Spleen (tissue), 11 donors: ENCODE measurements around the gene PRR3. TPM values are rescaled to one million over a fixed set of nuclear protein-coding genes. Genes with fewer than 3 reads are reported as not detected.
A peak's percentile ranks its signal among the peaks of the same experiment; 100 is the strongest.

Experiments used
- DNase-seq: peaks from one replicate; pipeline ENCODE4 v3.0.0-alpha.2; 2020
- H3K27ac ChIP-seq, 8 donors: fragments of 200-600 bp; sonication (generic) in 7 of 8; 1 replicate in 4 of 8; 2 replicates in 4 of 8; pipeline versions ENCODE4 v1.5.0 to v1.8.0; 2016 to 2021; ENCODE audit warnings: inconsistent platforms in 4 of 8, mild to moderate bottlenecking in 4 of 8, moderate library complexity in 1 of 8
- H3K27me3 ChIP-seq, 7 donors: fragments of 200-600 bp; sonication (generic) in 6 of 7; replicated peaks in 1 of 7; 1 replicate in 4 of 7; 2 replicates in 3 of 7; pipeline versions ENCODE4 v1.5.0 to v1.8.0; 2016 to 2021; ENCODE audit warnings: inconsistent platforms in 3 of 7, mild to moderate bottlenecking in 1 of 7
- H3K36me3 ChIP-seq, 6 donors: fragments of 200-600 bp; sonication (generic) in 5 of 6; 1 replicate in 4 of 6; 2 replicates in 2 of 6; pipeline versions ENCODE4 v1.5.0 to v1.8.0; 2016 to 2021; ENCODE audit warnings: inconsistent platforms in 2 of 6
- H3K4me1 ChIP-seq, 6 donors: fragments of 200-600 bp; sonication (generic) in 5 of 6; 1 replicate in 3 of 6; 2 replicates in 3 of 6; pipeline versions ENCODE4 v1.5.0 to v1.8.0; 2016 to 2021; ENCODE audit warnings: inconsistent platforms in 3 of 6
- H3K4me3 ChIP-seq, 8 donors: fragments of 200-600 bp; sonication (generic) in 7 of 8; 1 replicate in 4 of 8; 2 replicates in 4 of 8; pipeline versions ENCODE4 v1.5.0 to v1.8.0; 2016 to 2021; ENCODE audit warnings: inconsistent platforms in 4 of 8, mild to moderate bottlenecking in 4 of 8, moderate library complexity in 2 of 8
- H3K9me3 ChIP-seq, 8 donors: fragments of 200-600 bp; sonication (generic) in 7 of 8; 1 replicate in 4 of 8; 2 replicates in 4 of 8; pipeline versions ENCODE4 v1.5.0 to v1.8.0; 2016 to 2021; ENCODE audit warnings: inconsistent platforms in 4 of 8
- POLR2A ChIP-seq, 3 donors: fragments of 450-650 bp; IDR thresholded peaks; one replicate each; pipeline ENCODE4 v1.5.1; 2017; ENCODE audit warnings: antibody characterized with exemption in 3 of 3, mild to moderate bottlenecking in 1 of 3
- POLR2AphosphoS5 ChIP-seq, 3 donors: sonication (generic); formaldehyde crosslinking; IDR thresholded peaks; one replicate each; pipeline ENCODE4 v1.5.1; 2017; ENCODE audit warnings: antibody characterized with exemption in 3 of 3
- WGBS, 5 donors: extraction: QIAGEN DNeasy Blood & Tissue Kit in 3 of 5; methylation state at CpG; one replicate each; pipeline versions ENCODE4 v1.1.5 to v1.1.7; 2013 to 2018; 5-methylcytosine and 5-hydroxymethylcytosine counted together
- intact Hi-C: fragments of 100-400 bp; cut with DNase I; formaldehyde crosslinking; loops from one replicate; pipeline ENCODE4 v1.15.0; 2023; ENCODE audit warnings: low total_unique reads
- polyA plus RNA-seq, 3 donors: library from polyadenylated mRNA; stranded (reverse); fragments of 200-250 nt; gene quantifications; one replicate each; pipeline ENCODE4 v1.2.1, GENCODE V29; 2013
- total RNA-seq, 7 donors: library from RNA; depleted of rRNA in 3 of 7; stranded (reverse); fragments of >200 nt in 3 of 7; fragmentation: NEBNext Ultra II Directional in 4 of 7; extraction: Animal tissue kit (Norgen Biotek cat#: 25700) in 4 of 7; gene quantifications; one replicate each; pipeline versions ENCODE4 v1.1.0 to v1.2.1, GENCODE V29; 2016 to 2021
- TF ChIP-seq, protein P1 (sequence below), 11 experiments: fragments of 200-600 bp in 7 of 11; fragments of 450-650 bp in 4 of 11; sonication (generic) in 4 of 11; IDR thresholded peaks in 8 of 11; conservative IDR thresholded peaks in 3 of 11; 1 replicate in 7 of 11; 2 replicates in 4 of 11; pipeline versions ENCODE4 v1.4.0 to v1.8.0; 2016 to 2021; ENCODE audit warnings: antibody characterized with exemption in 11 of 11, inconsistent platforms in 4 of 11, mild to moderate bottlenecking in 1 of 11
- donor health status: healthy with polysubstance abuse.
- donor health status: DM: no; HTN: no; CAD: no; lungs with moderate emphysema.
- donor health status: DM: no; HTN: no; CAD: no.
- donor health status: Bipolar disorder and iron deficiency.
- donor health status: healthy.
- donor health status: DM: no; HTN: no; CAD: no.
- donor health status: DM: yes; HTN: yes; CAD: no.

PRR3 gene
- total and polyA plus RNA-seq, 10 donors = 8.1 to 19.6 (median 12.9) TPM

DNA sequence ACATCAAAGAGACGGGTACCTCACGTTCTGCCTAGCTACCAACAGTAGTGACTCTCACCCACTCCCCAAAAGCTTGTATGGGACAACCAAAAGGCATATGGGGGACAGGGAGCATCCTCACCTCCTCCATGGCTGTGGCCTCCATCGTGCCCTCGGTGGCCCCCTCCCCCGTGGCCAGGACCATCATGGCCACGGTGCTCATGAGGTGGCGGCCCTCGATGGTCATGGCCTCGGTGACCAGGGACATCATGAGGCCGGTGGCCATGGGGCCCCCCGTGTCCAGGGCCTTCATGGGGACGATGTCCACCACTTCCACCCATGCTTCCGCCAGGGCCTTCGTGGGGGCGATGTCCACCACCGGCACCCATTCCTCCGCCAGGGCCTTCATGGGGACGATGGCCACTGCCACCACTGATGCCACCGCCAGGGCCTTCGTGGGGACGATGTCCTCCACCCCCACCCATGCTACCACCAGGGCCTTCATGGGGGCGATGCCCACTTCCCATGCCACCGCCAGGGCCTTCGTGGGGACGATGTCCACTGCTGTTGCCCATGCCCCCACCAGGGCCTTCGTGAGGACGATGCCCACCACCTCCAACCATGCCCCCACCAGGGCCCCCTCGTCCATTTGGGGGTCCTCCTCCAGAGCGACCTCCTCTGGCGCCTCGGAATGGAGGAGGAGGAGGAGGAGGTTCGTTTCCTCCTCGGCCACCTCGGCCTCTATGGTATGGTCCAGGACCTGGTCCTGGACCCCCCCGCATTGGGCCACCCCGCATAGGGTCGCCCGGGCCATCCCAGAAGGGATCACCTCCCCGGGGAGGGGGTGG, 44.9 kb downstream of the PRR3 start:
- intact Hi-C loops = no loop called here
- H3K27me3 ChIP-seq = no peaks in the 10 kb centered on the region
- H3K36me3 ChIP-seq = peaks cover 23 to 76% (median 68%) of the 10 kb centered on the region in 6 donors
- no peak for DNase-seq
- H3K9me3 ChIP-seq = no peaks in the 10 kb centered on the region
- H3K27ac ChIP-seq = peak overlapping the region in 2 of 8 donors; percentile 1 to 21
- TF ChIP-seq, protein P1, sequence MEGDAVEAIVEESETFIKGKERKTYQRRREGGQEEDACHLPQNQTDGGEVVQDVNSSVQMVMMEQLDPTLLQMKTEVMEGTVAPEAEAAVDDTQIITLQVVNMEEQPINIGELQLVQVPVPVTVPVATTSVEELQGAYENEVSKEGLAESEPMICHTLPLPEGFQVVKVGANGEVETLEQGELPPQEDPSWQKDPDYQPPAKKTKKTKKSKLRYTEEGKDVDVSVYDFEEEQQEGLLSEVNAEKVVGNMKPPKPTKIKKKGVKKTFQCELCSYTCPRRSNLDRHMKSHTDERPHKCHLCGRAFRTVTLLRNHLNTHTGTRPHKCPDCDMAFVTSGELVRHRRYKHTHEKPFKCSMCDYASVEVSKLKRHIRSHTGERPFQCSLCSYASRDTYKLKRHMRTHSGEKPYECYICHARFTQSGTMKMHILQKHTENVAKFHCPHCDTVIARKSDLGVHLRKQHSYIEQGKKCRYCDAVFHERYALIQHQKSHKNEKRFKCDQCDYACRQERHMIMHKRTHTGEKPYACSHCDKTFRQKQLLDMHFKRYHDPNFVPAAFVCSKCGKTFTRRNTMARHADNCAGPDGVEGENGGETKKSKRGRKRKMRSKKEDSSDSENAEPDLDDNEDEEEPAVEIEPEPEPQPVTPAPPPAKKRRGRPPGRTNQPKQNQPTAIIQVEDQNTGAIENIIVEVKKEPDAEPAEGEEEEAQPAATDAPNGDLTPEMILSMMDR (IDR thresholded peaks at IDR 0.05 in 8 of 11, conservative IDR thresholded peaks at IDR 0.05 in 3 of 11) = no peak
- TF ChIP-seq POLR2AphosphoS5 (IDR thresholded peaks at IDR 0.05) = peak; percentile 66 to 85 (median 72)
- 90 to 93% (median 91%) methylated on average over 30 to 39 of the region's 39 CpGs for WGBS, 5 donors
- peaks cover 0 to 64% (median 16%) of the 10 kb centered on the region in 6 donors for H3K4me1 ChIP-seq
- H3K4me3 ChIP-seq = no peak overlapping the region

DNA sequence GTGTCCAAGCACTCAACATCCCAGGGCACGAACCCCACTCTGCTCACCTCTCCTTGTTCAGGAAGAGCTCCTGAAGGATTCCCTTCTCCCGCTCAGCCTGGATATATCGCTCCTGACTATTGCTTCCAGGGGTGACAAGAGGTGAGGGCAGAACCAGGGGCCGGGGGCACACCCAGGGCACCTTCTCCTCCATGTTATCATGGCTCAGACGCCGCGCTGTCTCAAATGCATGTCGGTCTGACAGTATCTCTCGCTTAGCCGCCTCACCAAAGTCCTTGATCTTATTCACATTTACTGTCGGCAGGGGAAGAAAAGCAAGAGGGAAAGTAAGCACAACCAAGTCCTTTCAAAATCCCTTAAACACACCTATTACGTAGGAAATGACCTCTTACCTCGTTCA, 46.9 kb downstream of the PRR3 start:
- TF ChIP-seq, protein P1 (IDR thresholded peaks at IDR 0.05 in 8 of 11, conservative IDR thresholded peaks at IDR 0.05 in 3 of 11) = no peak
- TF ChIP-seq POLR2AphosphoS5 (IDR thresholded peaks at IDR 0.05) = peak in 1 of 3 donors; percentile 13
- TF ChIP-seq POLR2A (IDR thresholded peaks at IDR 0.05) = no peak
- 93 to 96% (median 95%) methylated on average over 13 of the region's 13 CpGs for WGBS, 5 donors
- no peak for DNase-seq
- peaks cover 23 to 96% (median 87%) of the 10 kb centered on the region in 6 donors for H3K36me3 ChIP-seq
- H3K9me3 ChIP-seq = no peaks in the 10 kb centered on the region
- H3K4me3 ChIP-seq = no peak overlapping the region
- H3K27ac ChIP-seq = no peak overlapping the region
- peaks cover 0 to 72% (median 11%) of the 10 kb centered on the region in 6 donors for H3K4me1 ChIP-seq
- intact Hi-C loops = no loop called here
- no peaks in the 10 kb centered on the region for H3K27me3 ChIP-seq

DNA sequence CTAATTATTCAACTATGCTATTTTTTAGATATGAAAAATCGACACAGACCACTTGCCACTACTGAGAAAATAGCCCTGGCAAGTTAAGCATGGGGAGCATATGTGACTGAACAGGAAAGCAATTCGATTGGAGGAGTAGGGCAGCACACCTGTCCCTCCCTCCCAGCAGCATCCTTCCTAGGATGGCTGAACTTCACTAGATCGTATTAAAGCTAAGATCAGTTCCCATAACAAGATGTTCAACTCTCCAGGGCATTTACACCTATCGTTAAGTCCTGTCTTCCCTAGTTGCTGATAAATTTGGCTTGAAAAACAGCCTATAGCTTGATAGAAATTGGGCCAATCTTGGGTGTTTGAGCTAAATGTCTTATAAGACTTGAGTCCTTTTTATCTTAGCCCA, 53.0 kb downstream of the PRR3 start:
- 69 to 92% (median 78%) methylated on average over 4 of the region's 4 CpGs for WGBS, 5 donors
- TF ChIP-seq POLR2AphosphoS5 (IDR thresholded peaks at IDR 0.05) (peak in 1 of 3 donors; percentile 49), POLR2A (IDR thresholded peaks at IDR 0.05) (no peak)

DNA sequence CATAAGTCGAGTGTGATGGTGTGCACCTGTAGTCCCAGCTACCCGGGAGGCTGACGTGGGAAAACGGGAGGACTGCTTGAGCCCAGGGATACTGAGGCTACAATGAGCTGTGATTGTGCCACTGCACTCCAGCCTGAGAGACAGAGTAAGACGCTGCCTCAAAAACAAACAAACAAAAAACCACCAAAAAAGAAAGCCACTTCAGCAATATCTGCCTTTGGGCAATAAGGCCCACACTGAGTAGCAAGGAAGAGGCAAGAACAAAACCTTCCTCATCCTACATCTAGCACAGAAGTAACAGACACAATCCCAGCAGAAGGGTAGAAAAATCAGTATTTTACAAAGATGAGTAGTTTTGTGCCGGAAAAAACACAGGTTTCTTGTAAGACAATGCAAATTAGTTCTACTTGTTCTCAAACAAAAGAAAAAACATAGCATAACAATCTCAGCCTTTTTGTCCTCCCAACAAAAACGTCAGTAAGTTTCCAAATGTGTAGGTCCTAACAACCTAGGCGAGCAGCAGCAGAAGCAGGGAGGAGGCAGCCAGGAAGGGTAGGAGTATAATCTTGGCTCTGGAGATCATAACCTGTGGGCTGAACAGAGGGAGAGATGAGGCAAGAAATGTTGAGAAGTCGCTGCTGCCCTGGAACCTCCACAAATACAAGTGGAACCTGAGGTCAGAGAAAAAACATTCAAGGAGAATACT, 54.2 kb downstream of the PRR3 start:
- H3K36me3 ChIP-seq = peaks cover 4 to 60% (median 36%) of the 10 kb centered on the region in 6 donors
- DNase-seq = no peak
- H3K27ac ChIP-seq = peak overlapping the region in 4 of 8 donors; percentile 2 to 98 (median 40)
- no peaks in the 10 kb centered on the region for H3K9me3 ChIP-seq
- intact Hi-C loops = loop anchor here (10.0 kb wide), 1 partner anchor 113 kb away; the partner anchor contains the start of gene TUBB
- H3K4me1 ChIP-seq = peaks cover 25 to 85% (median 58%) of the 10 kb centered on the region in 6 donors
- no peak overlapping the region for H3K4me3 ChIP-seq
- peak in 2 of 3 donors; percentile 49 to 51 for TF ChIP-seq POLR2AphosphoS5 (IDR thresholded peaks at IDR 0.05)
- no peak for TF ChIP-seq POLR2A (IDR thresholded peaks at IDR 0.05)
- no peaks in the 10 kb centered on the region for H3K27me3 ChIP-seq
- 80 to 89% (median 85%) methylated on average over 9 of the region's 9 CpGs for WGBS, 5 donors

More for the DNA sequence above, 53.0 kb downstream of the PRR3 start:
- H3K27me3 ChIP-seq = no peaks in the 10 kb centered on the region
- H3K27ac ChIP-seq = peak overlapping the region in 3 of 8 donors; percentile 25 to 98 (median 58)
- H3K4me3 ChIP-seq = no peak overlapping the region
- intact Hi-C loops = loop anchor here (10.0 kb wide), 1 partner anchor 115 kb away; the partner anchor contains the start of gene TUBB
- DNase-seq = no peak
- peaks cover 25 to 90% (median 58%) of the 10 kb centered on the region in 6 donors for H3K4me1 ChIP-seq
- no peaks in the 10 kb centered on the region for H3K9me3 ChIP-seq
- peaks cover 4 to 67% (median 46%) of the 10 kb centered on the region in 6 donors for H3K36me3 ChIP-seq
